GM12892 (cell line): ENCODE measurements around the gene RPSA.

Experiments used
- DNase-seq: peaks from one replicate; pipeline ENCODE4 v3.0.0; 2011; ENCODE audit not compliant: insufficient read length
- FAIRE-seq: peaks from 2 replicates; lab custom pipeline; 2011; peaks lifted over from hg19 to GRCh38; lab: Jason Lieb, UNC
- POLR2A ChIP-seq: IDR thresholded peaks from 2 replicates; pipeline ENCODE4 v1.6.1; 2011; ENCODE audit warnings: low read depth, low read length, control low read depth
- POLR2AphosphoS5 ChIP-seq: IDR thresholded peaks from 2 replicates; pipeline ENCODE4 v1.6.1; 2011; ENCODE audit warnings: low read depth, low read length, control low read depth
- TAF1 ChIP-seq: IDR thresholded peaks from 2 replicates; pipeline ENCODE4 v1.6.1; 2011; ENCODE audit warnings: low read depth, mild to moderate bottlenecking, control low read depth, low read length, borderline replicate concordance

RPSA gene

GRCh38 chr3:39428745-39429201, 22.3 kb downstream of the RPSA start:
- no peak for TF ChIP-seq POLR2AphosphoS5
- no peak for TF ChIP-seq POLR2A
- TF ChIP-seq TAF1: no peak
- no peak for DNase-seq
- FAIRE-seq: no peak

DNA sequence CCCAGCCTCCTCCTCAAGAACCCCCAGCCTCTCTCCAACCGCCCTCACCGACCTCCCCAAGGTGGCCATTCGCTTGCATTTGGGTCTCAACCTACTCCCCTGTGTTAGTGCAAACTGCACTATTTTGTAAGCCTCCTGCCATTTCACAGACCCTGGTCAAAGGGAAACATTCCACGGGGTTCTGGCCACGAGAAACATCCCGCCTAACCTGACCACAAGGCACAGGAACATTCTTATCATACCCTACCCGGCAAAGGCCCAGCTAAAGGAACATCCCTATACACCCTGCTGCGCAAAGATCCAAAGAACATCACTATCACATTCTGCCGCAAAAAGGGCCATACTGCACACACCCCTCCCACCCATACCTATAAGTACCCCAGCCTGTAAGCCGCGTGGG, 22.9 kb downstream of the RPSA start:
- DNase-seq (no peak), FAIRE-seq (no peak)
- TF ChIP-seq POLR2A (no peak), TAF1 (no peak), POLR2AphosphoS5 (no peak)

DNA sequence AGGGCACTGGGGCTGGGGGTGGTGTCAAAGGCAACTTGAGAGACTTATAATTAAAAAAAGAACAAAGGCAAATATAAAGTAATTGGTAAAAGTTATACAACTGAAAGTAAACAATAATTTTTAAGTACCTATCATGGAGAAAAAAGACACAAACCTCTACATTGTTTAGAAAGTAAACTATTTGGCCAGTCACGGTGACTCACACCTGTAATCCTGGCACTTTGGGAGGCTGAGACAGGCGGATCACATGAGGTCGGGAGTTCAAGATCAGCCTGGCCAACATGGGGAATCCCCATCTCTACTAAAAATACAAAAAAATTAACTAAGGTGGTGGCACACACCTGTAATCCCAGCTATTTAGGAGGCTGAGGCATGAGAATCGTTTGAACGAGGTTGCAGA, 25.8 kb downstream of the RPSA start:
- TF ChIP-seq POLR2A: no peak
- TF ChIP-seq TAF1: no peak
- TF ChIP-seq POLR2AphosphoS5: no peak
- no peak for FAIRE-seq
- no peak for DNase-seq

DNA sequence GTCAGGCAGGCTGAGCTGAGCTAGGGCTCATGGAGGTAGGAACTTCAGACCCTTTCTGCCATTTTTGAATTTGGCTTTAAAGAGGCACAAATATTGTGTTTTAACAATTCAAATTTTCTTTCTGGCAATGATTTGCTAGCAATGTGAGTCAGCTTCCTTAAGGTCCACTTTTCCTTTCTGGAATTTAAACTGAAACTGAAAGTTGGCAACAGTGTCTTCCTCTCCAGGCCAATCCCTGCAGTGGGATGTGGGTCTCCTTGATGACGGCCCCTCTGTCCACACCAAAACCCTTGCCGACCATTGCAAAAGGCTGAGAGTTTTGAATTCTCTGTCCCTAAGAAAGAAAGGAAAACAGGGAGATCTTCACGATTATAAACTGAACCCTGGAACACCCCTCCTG, 27.1 kb downstream of the RPSA start:
- TF ChIP-seq POLR2AphosphoS5: no peak
- TF ChIP-seq TAF1: no peak
- no peak for TF ChIP-seq POLR2A

DNA sequence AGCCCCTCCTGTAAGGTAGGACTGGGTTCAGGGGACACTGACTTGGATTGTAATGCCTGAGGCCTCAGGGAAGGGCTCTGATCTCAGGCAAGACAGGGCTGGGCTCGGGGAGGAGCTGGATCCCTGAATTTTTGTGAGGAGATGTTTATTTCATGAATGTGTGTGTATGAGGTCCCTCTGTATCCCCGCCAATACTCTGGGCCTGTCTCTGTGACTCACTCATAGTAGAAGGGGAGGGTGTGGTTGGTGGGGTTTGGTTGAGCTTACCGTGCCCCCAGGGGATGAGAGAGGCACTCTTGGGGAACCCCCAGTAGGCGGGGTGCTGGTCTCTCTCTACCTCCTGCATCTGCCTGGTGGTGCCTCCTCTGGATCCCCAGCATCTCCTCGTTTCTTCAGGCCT, 28.1 kb downstream of the RPSA start:
- no peak for TF ChIP-seq POLR2A
- no peak for TF ChIP-seq POLR2AphosphoS5
- no peak for TF ChIP-seq TAF1
- DNase-seq: no peak
- FAIRE-seq: no peak

More for the DNA sequence above, 27.1 kb downstream of the RPSA start:
- no peak for FAIRE-seq
- DNase-seq: no peak

- FAIRE-seq: no peak
- DNase-seq: no peak
- no peak for TF ChIP-seq TAF1
- TF ChIP-seq POLR2A: no peak
- TF ChIP-seq POLR2AphosphoS5: no peak
Observed at GRCh38 chr3:39435006-39435748, 28.7 kb downstream of the RPSA start.

DNA sequence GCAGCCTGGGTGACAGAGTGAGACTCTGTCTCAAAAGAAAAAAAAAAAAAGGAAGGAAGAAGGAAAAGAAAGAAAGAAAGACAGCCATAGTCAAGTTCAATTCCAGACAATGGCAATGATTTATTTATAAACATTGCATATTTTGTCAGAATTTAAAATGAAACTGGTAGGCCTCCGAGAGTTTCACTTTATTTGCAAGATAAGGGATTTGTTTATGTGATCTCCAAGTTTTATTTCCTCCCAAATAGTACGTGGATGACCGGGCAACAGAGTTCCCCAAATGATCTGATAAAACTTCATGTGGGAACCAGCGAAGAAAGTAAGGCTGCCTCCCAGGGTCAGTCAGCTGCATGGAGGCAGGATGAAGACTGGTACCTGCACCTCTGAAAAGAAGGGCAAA, 32.4 kb downstream of the RPSA start:
- TF ChIP-seq POLR2AphosphoS5 (no peak), TAF1 (no peak)
- FAIRE-seq (no peak), DNase-seq (no peak)

- DNase-seq: no peak
- TF ChIP-seq TAF1 (no peak), POLR2AphosphoS5 (no peak), POLR2A (no peak)
- FAIRE-seq: no peak
Observed at GRCh38 chr3:39440316-39440715, 33.8 kb downstream of the RPSA start.

DNA sequence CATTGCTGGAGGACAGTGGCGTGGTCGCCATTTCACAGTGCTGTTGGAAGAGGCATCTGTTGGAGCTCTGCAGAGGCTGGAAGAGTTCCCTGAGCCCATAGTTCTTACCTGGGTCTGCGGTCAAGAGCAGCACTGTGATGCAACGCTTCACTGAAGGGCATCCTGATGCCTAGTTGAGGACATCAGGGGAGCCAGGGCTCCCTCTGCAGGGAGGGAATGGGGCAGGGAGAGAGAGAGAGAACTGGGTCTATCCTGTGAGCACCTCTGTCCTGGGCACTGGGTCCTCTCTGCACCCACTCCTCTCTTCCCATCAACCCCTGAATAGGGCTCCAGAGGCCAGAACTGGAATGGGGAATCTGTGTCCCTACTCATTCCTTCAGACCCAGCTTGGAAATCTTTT, 37.0 kb downstream of the RPSA start:
- DNase-seq (no peak), FAIRE-seq (no peak)
- TF ChIP-seq POLR2A (no peak), TAF1 (no peak), POLR2AphosphoS5 (no peak)

- no peak for DNase-seq
- TF ChIP-seq POLR2A: no peak
- TF ChIP-seq POLR2AphosphoS5: no peak
- no peak for TF ChIP-seq TAF1
- FAIRE-seq: no peak
Observed at GRCh38 chr3:39445927-39446326, 39.4 kb downstream of the RPSA start.

DNA sequence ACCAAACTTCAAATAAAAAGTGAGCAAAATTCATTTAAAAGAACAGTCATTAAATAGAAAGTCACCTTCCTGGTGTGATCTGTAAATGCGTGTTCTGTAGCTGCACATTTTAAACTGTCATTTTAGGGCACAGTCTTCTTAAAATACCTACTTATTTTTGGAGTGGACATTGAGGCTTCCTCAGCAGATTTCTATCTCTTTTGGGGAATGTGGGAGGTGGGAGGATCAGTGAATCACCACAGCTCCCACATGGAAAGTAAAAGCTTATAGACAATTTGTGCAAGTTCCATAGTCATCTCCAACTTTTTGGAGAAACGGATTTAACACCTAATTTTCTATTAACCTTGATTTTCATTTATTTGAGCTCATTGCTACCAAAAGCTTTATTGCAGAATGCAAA, 39.9 kb downstream of the RPSA start:
- no peak for DNase-seq
- FAIRE-seq: no peak
- TF ChIP-seq POLR2A: no peak
- no peak for TF ChIP-seq TAF1
- no peak for TF ChIP-seq POLR2AphosphoS5

- peak; percentile 91 for FAIRE-seq
- no peak for TF ChIP-seq TAF1
- TF ChIP-seq POLR2A: no peak
- no peak for TF ChIP-seq POLR2AphosphoS5
- peak; percentile 26 for DNase-seq
Observed at GRCh38 chr3:39447637-39448483, 41.3 kb downstream of the RPSA start.
